HCT116 (cell line): ENCODE measurements around the gene PRSS21. TPM values are rescaled to one million over a fixed set of nuclear protein-coding genes. Genes with fewer than 3 reads are reported as not detected.
A peak's percentile ranks its signal among the peaks of the same experiment; 100 is the strongest.

Experiments used
- ATAC-seq: fragments of 200-7000 bp; cut with Tn5 transposase; 2 replicates; pipeline ENCODE4 v1.9.1; 2020; ENCODE audit warnings: mild to moderate bottlenecking, moderate library complexity
- BruUV-seq: library from RNA; stranded (reverse); fragments of 400-500 nt; replicated peaks from 2 replicates; lab custom pipeline; 2021; lab: Mats Ljungman, UMichigan
- CTCF ChIA-PET: fragments of 300-600 bp; sonication (Branson Sonifier 250); formaldehyde crosslinking; loops from one replicate; lab custom pipeline; 2021; ENCODE audit warnings: antibody characterized with exemption; lab: Charles Lee
- POLR2A ChIA-PET: fragments of 300-600, 350-600 bp; sonication (Branson Sonifier 250); formaldehyde crosslinking; loops from one replicate; lab custom pipeline; 2021; ENCODE audit warnings: antibody characterized with exemption; lab: Charles Lee
- RAD21 ChIA-PET, 2 experiments: fragments of 300-600 bp; sonication (Branson Sonifier 250); formaldehyde crosslinking; loops; one replicate each; lab custom pipeline; 2023; ENCODE audit warnings: low total read pairs in 2 of 2; ENCODE audit not compliant: uncharacterized antibody in 2 of 2, unreplicated experiment in 2 of 2, low non-redundant PET in 1 of 2; lab: Charles Lee
- DNase-seq: peaks from one replicate; pipeline ENCODE4 v3.0.0-alpha.2; 2010; ENCODE audit warnings: low read depth, low spot score
- H2AFZ ChIP-seq: fragments of 200-600 bp; shearing (Covaris generic), sonication (generic); 2 replicates; pipeline ENCODE4 v1.6.1; 2017; ENCODE audit warnings: low read depth, mixed run types, mixed read lengths, antibody characterized with exemption, low read length; ENCODE audit not compliant: poor library complexity, severe bottlenecking
- H3K27ac ChIP-seq: 2 replicates; pipeline ENCODE4 v1.5.1; 2012; ENCODE audit warnings: low read depth, low read length
- H3K27me3 ChIP-seq: fragments of 200-600 bp; sonication (generic); 2 replicates; pipeline ENCODE4 v1.6.1; 2016; ENCODE audit warnings: mixed run types, low read length, mixed read lengths; ENCODE audit not compliant: insufficient read depth
- H3K36me3 ChIP-seq, 2 experiments: fragments of 200-500 bp in 1 of 2; fragments of 200-600 bp in 1 of 2; sonication (Bioruptor generic) in 1 of 2; sonication (generic) in 1 of 2; 2 replicates each; pipeline versions ENCODE4 v1.5.1 to v1.6.1; 2014 to 2016; ENCODE audit warnings: low read length in 2 of 2, inconsistent platforms in 1 of 2, mixed read lengths in 1 of 2, mixed run types in 1 of 2; ENCODE audit not compliant: insufficient read depth in 2 of 2, control insufficient read depth in 1 of 2
- H3K4me1 ChIP-seq, 2 experiments: fragments of 200-600 bp in 1 of 2; sonication (generic) in 1 of 2; 2 replicates each; pipeline versions ENCODE4 v1.5.1 to v1.6.1; 2012 to 2017; ENCODE audit warnings: low read length in 2 of 2, inconsistent platforms in 1 of 2, mild to moderate bottlenecking in 1 of 2, mixed read lengths in 1 of 2, mixed run types in 1 of 2, moderate library complexity in 1 of 2; ENCODE audit not compliant: insufficient read depth in 2 of 2, control insufficient read depth in 1 of 2
- H3K4me2 ChIP-seq: fragments of 200-600 bp; sonication (generic); 2 replicates; pipeline ENCODE4 v1.6.1; 2017; ENCODE audit warnings: mixed run types, low read length, mixed read lengths
- H3K4me3 ChIP-seq, 2 experiments: fragments of 200-600 bp in 1 of 2; sonication (generic) in 1 of 2; replicated peaks in 1 of 2; 2 replicates each; pipeline ENCODE4 v1.5.1; 2011 to 2016; ENCODE audit warnings: low read length in 2 of 2, control low read depth in 1 of 2, low read depth in 1 of 2, mild to moderate bottlenecking in 1 of 2, mixed read lengths in 1 of 2, mixed run types in 1 of 2
- H3K79me2 ChIP-seq: fragments of 200-600 bp; sonication (generic); 2 replicates; pipeline ENCODE4 v1.6.1; 2017; ENCODE audit warnings: mild to moderate bottlenecking, mixed run types, low read length, moderate library complexity, mixed read lengths; ENCODE audit not compliant: insufficient read depth
- H3K9ac ChIP-seq: fragments of 200-600 bp; sonication (generic); 2 replicates; pipeline ENCODE4 v1.6.1; 2016; ENCODE audit warnings: low read length, mixed read lengths
- H3K9me2 ChIP-seq: fragments of 200-600 bp; sonication (generic), shearing (Covaris generic); 2 replicates; pipeline ENCODE4 v1.6.1; 2017; ENCODE audit warnings: mixed run types, mild to moderate bottlenecking, moderate library complexity; ENCODE audit not compliant: insufficient read depth
- H3K9me3 ChIP-seq, 2 experiments: fragments of 200-500 bp in 1 of 2; fragments of 200-600 bp in 1 of 2; sonication (Bioruptor generic) in 1 of 2; sonication (generic) in 1 of 2; 2 replicates each; pipeline ENCODE4 v1.6.1; 2014 to 2017; ENCODE audit warnings: low read length in 2 of 2, mixed read lengths in 2 of 2, inconsistent platforms in 1 of 2, low read depth in 1 of 2, mild to moderate bottlenecking in 1 of 2, mixed run types in 1 of 2, moderate library complexity in 1 of 2; ENCODE audit not compliant: control insufficient read depth in 1 of 2, insufficient read depth in 1 of 2
- H4K20me1 ChIP-seq: fragments of 200-600 bp; sonication (generic), shearing (Covaris generic); 2 replicates; pipeline ENCODE4 v1.6.1; 2017; ENCODE audit warnings: mixed run types, mild to moderate bottlenecking, moderate library complexity; ENCODE audit not compliant: insufficient read depth
- CBX3 ChIP-seq: IDR thresholded peaks from 2 replicates; pipeline ENCODE4 v1.6.1; 2012; ENCODE audit warnings: low read depth
- CEBPB ChIP-seq: IDR thresholded peaks from 2 replicates; pipeline ENCODE4 v1.6.1; 2012; ENCODE audit warnings: low read depth
- ELF1 ChIP-seq: IDR thresholded peaks from 2 replicates; pipeline ENCODE4 v1.6.1; 2012; ENCODE audit warnings: low read depth, borderline replicate concordance
- EZH2 ChIP-seq: fragments of 200-600 bp; sonication (generic); IDR thresholded peaks from 2 replicates; pipeline ENCODE4 v1.6.1; 2017; ENCODE audit warnings: antibody characterized with exemption, mixed run types
- EZH2phosphoT487 ChIP-seq: fragments of 200-600 bp; IDR thresholded peaks from 2 replicates; pipeline ENCODE4 v1.6.1; 2018; ENCODE audit warnings: antibody characterized with exemption, borderline replicate concordance
- JUND ChIP-seq: IDR thresholded peaks from 2 replicates; pipeline ENCODE4 v1.6.1; 2012
- POLR2A ChIP-seq: IDR thresholded peaks from 2 replicates; pipeline ENCODE4 v1.7.0; 2011; ENCODE audit warnings: borderline replicate concordance; ENCODE audit not compliant: insufficient read depth, insufficient read length; ENCODE audit errors: extremely low read depth
- POLR2AphosphoS5 ChIP-seq: IDR thresholded peaks from 2 replicates; pipeline ENCODE4 v1.6.1; 2011; ENCODE audit warnings: mild to moderate bottlenecking, low read depth, low read length, moderate library complexity
- RAD21 ChIP-seq: IDR thresholded peaks from 2 replicates; pipeline ENCODE4 v1.6.1; 2012; ENCODE audit warnings: low read depth, mild to moderate bottlenecking
- TCF7L2 ChIP-seq: IDR thresholded peaks from 2 replicates; pipeline ENCODE4 v1.7.0; 2011; ENCODE audit warnings: borderline replicate concordance, inconsistent platforms; ENCODE audit not compliant: insufficient read depth, insufficient read length; ENCODE audit errors: extremely low read depth
- YY1 ChIP-seq: IDR thresholded peaks from 2 replicates; pipeline ENCODE4 v1.6.1; 2011; ENCODE audit warnings: low read length, low read depth, moderate library complexity, mild to moderate bottlenecking; ENCODE audit not compliant: insufficient replicate concordance; ENCODE audit errors: extremely low read depth
- intact Hi-C: fragments of 100-400 bp; cut with micrococcal nuclease; formaldehyde crosslinking; loops from 2 replicates; pipeline ENCODE4 v1.10.0; 2022
- total RNA-seq: library from RNA; stranded (reverse); gene quantifications from one replicate; pipeline ENCODE4 v1.2.1, GENCODE V29; 2021; ENCODE audit not compliant: unreplicated experiment
- TF ChIP-seq, protein P1 (sequence below): IDR thresholded peaks from 2 replicates; pipeline ENCODE4 v1.6.1; 2012

PRSS21 gene
- total RNA-seq, 1 experiment from 2014 or later, result 0.39 TPM

DNA sequence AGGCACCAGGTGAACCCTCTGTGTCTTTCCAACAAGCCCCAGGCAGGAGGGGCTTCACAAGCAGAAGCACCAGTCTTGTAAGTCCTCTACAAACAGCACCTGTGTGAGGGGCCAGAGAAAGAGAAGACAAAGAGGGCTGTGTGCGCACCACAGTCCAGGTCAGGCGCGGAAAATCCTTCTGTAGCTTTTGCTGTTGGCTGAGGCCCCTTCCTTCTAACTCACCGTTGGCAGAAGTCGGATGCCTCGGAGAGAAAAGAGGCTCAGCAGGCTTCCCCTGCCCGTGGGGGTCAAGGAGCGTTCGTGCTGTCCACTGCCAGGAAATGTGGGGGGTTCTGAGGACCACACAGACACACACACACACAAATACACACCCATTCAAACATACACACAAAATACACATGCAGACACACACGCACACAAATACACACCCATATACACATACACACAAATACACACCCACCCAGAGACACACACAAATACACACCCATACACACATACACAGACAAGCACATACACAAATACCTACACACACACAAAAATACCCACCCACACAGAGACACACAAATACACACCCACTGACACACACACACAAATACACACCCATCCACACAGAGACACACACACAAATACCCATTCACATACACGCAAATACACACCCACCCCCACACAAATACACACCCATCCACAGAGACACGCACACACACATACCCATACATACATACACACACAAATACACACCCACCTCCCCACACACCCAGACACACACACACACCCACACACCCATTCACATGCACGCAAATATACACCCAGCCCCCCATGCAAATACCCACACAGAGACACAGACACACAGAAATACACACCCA is 19.8 kb downstream of the PRSS21 start:
- Histone ChIP-seq H2AFZ (no peak overlapping the region), H3K4me2 (peak overlapping the region; percentile 91), H3K36me3 (no peaks in the 10 kb centered on the region), H3K4me3 (peak overlapping the region; percentile 36 to 59), H3K9ac (peak overlapping the region; percentile 80), H4K20me1 (no peaks in the 10 kb centered on the region), H3K9me2 (no peaks in the 10 kb centered on the region), H3K4me1 (peaks cover 21 to 57% of the 10 kb centered on the region in 2 experiments), H3K27ac (peak overlapping the region; percentile 99), H3K27me3 (no peaks in the 10 kb centered on the region), H3K79me2 (no peaks in the 10 kb centered on the region), H3K9me3 (no peaks in the 10 kb centered on the region)
- TF ChIP-seq JUND (no peak), RAD21 (no peak), CBX3 (no peak), YY1 (no peak), CEBPB (no peak), POLR2AphosphoS5 (no peak), TCF7L2 (no peak), ELF1 (no peak), POLR2A (no peak), EZH2 (no peak), EZH2phosphoT487 (no peak)
- TF ChIP-seq, protein P1, sequence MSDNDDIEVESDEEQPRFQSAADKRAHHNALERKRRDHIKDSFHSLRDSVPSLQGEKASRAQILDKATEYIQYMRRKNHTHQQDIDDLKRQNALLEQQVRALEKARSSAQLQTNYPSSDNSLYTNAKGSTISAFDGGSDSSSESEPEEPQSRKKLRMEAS, result no peak
- POLR2A ChIA-PET, result no interaction called here
- intact Hi-C loops, result no loop called here
- DNase-seq (no peak), ATAC-seq (no peak)
- BruUV-seq, result TSS peak; percentile 74
- RAD21 ChIA-PET, result no interaction called here
- CTCF ChIA-PET, result interaction anchor here (1.1 kb wide), 1 partner anchor 31 kb away, joined by 3 read pairs; no protein-coding TSS in a partner anchor
